Activated CD8-positive, alpha-beta memory T cell treated with anti-CD3 and anti-CD28 coated beads, Interleukin-2, amount 50 U/mL, for 48 hours (primary cell): ENCODE measurements around the gene PIP4K2A.
"Not testable (repeated sequence)": the region's sequence is repeated elsewhere in the genome, so short reads cannot be mapped to it uniquely, and the experiment has no call there.

Experiments
- DNase-seq: peaks from one replicate; pipeline ENCODE4 v3.0.0-alpha.2; 2020

PIP4K2A gene

DNA sequence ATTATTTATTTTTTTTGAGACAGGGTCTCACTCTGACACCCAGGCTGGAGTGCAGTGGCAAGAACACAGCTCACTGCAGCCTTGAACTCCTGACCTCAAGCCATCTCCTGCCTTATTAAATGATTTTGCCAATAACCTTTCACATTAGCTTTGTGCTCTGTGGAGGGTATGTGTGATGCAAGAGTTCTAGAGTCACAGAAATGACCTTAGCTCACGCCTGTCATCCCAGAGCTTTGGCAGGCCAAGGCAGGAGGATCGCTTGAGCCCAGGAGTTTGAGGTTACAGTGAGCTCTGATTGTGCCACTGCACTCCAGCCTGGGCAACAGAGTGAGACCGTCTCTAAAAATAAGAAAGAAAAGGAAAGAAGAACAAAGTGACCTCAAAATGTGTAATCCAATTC, 4.3 kb upstream of the PIP4K2A start:
- not testable (repeated sequence) for DNase-seq

DNA sequence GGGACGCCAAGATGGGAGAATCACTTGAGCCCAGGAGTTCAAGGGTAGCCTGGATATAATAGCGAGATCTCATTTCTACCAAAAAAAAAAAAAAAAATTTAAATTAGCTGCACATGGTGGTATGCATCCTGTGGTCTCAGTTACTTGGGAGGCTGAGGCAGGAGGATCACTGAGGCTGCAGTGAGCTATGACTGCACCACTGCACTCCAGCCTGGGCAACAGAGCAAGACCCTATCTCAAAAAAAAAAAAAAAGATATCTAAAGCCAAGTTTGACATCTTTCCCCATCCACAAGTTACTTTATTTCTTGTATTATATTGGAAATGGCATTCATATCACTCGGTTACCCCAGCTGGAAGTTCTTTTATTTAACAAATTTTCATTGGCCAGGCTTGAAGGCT, 3.4 kb upstream of the PIP4K2A start:
- no peak for DNase-seq

DNA sequence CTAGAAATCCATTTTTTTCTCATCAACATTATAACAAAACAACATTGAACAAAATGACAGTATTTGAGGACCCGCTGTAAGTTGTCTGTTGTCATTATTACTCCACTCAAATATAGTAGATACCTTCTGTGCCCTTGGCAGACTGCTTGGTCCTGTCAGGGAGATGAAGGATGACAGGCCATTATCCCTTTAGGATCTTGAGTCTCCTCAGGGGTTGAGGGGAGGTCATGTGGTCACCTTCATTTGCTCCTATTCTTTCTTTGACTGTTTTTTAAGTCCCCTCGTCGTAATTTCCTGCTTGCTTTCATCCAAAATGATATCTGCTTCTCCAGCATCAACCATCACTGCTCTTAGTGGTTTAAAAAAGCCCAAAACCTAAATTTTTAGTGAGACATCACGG, 2.6 kb upstream of the PIP4K2A start:
- no peak for DNase-seq

DNA sequence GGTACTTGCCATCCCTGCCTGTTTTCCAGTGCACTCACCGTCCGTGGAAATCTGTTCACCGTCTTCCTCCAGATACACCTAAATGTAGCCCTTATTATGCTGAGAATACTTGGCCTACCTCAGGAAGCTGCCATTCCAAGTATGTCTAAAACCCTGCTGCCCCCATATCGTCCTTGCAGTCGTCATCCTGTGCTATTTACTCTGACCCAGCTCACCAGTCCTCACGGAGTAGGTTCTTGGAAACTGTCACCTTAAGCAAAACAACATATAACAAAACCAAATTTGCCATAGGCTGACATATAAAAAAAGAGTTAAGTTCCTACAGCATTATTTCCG, 880 bp upstream of the PIP4K2A start:
- DNase-seq, result no peak

DNA sequence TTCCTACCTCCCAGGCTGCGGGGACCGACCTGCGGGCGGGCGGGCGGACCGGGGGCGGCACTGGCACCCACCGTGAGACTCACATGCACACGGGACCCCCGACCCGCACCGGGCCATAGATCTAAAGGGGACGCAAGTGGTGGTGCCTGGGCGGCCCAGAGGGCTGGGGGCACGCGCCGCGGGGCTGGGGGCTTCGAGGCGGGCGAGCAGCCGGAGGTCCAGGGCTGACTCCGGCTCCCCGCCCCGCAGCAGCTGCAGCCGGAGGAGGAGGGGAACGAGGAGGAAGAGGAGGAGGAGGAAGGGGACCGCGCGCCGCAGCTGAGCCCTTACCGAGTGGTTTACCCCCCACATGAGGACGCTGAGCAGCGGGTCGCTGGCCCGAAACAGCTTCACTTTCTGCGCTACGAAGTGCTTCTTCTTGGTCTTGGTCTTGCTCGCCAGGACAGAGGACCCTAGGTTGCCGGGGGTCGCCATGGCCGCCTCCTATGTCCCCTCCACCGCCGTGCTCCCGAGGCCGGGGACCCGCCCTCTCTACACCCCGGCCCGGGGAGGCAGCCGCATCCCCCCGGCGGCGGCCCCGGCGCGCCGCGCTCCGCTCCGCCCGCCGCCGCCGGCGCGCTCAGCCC, 412 bp downstream of the PIP4K2A start:
- DNase-seq, result peak; percentile 76

DNA sequence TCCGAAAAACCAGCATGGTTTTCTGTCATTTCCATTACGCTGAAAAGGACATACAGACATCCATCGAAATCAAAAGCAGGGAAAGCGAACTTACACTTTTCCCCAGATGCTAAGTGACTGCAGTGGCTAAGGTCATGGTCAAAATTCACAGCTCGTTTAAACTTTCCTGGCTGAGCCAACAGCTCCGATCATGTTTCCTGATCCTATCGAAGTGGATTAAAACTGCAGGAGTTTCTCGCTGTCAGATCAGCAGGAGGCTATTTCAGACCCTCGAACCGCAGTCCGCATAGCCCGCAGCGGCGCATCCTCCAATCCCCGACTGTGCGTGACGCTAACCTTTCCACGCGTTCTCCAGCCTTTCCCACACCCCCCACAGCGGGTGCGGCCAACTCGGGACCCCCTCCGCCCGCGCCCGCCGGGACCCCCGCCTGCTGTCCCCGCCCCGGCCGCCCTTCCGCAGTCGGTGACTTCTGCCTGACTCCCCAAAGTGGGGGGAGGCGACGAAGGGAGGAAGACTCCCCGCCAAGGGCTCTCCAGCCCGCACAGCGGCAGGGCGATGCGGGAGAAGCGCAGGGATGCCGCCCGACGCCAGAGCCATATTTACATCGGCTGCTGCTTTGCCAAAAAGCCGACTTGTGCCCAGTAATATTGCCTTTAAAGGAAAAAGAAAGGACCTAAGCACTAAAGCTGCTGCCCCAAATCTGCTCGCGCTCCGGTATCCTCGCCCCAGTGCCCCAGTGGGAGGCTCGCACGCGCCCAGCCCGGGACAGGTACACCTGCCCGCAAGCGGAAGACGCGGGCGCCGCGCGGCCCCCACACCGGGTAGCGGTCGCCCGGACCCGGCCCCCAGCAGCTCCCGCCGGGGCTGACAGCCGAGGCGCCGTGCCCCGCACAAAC, 1.2 kb downstream of the PIP4K2A start:
- peak; percentile 73 for DNase-seq

DNA sequence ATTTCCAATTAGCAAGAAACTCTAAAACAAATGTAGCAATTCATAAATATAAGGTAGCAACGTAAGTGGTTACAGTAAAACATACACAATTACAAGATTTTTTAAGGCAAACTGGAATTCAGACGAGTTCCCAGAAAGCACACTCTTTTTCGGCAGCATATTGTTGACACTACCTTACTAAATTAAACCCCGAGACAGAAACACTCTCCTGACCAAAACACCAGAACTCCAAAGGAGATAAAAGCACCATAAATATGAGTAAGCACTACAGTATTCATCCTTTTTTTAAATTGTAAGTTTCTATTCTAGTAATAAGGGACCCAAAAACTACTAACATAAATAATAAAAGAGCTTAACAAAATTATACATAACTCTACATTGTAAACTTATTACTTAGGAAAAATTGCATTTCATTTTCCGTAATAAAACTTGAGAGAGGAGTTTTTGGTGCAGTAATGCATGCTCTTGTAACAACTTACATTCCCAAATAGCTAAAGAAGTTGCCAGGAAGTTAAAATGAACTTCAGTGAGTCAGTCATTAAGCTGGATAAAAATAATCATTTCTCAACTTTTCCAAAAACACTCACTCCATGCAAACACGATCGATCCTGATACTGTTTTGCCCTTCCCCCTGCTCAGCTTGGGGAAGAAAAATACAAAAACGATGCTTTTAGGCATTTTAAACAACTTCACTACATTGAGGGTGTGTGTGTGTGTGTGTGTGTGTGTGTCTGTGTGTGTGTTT, 2.0 kb downstream of the PIP4K2A start:
- DNase-seq, result no peak

DNA sequence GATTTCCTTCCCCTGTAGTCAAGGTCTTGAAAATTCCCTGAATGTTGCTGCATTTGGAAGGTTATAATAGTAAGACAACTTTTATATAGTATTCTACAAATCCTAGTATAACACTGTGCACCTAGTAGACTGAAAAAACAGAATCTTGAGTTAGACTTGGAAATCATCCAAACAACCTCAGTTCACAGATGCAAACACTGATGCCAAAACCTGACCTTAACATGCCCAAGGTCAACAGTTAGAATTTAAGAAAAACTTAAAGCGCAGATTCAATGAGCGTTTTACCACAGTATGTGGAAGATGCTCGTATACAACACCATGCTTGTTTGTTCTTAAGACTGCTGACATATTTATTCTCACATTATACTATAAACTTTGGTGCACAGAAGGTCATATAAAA, 3.0 kb downstream of the PIP4K2A start:
- no peak for DNase-seq

DNA sequence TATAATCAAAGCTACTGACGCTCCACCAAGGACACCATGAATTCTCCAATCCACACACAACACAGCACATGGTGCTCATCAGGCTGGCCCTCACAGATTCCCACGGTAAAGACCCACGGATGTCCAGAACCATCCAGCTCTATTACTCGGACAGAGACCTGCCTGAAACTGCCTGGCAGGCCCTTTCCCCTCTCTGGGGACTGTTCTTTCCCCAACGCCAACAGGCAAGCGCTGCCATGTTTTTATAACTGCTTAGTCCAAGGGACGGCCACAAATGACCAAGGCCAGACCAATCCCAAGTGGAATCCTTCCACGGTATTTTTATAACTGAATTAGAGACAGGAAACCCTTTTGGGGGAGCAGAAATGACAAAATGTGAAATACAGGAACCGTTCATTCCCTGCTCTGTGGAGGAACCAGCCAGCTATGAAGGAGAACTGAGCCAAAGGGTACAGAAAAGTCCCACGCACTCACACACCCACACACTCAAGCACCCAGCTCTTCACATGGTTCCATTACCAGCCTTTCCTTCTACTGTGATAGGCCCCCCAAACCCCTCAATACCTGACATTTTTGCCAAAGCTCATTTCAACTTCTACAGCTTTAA, 4.1 kb downstream of the PIP4K2A start:
- no peak for DNase-seq

DNA sequence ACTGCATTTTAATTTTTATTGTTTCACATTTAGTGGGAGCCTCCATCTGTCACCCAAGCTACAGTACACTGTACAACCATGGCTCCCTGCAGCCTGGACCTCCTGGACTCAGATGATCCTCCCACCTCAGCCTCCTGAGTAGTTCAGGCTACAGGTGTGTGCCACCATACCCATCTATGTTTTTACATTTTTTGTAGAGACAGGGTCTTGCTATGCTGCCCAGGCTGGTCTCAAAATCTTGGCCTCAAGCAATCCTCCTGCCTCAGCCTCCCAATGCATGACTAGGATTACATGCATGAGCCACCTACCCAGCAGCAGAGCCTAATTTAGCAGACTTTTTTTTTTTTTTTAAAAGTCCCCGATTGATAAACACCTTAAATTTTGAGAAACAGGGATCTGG, 5.6 kb downstream of the PIP4K2A start:
- DNase-seq, result no peak

DNA sequence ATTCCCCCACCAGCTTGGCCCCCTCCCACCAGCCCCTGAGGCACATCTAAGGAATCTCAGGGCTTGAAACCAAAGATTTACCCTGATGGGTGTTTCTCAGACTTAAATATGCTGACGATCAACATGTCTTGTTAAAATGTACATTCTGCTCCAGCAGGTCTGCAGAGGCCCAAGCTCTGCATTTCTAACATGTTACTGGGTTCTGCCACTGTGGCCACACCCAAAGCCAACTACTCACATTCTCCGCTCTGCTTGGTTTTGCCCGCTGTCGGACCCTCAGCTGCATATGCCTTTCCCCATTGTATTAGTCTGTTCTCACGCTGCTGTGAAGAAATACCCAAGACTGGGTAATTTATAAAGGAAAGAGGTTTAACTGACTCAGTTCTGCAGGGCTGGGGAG, 8.9 kb downstream of the PIP4K2A start:
- no peak for DNase-seq

DNA sequence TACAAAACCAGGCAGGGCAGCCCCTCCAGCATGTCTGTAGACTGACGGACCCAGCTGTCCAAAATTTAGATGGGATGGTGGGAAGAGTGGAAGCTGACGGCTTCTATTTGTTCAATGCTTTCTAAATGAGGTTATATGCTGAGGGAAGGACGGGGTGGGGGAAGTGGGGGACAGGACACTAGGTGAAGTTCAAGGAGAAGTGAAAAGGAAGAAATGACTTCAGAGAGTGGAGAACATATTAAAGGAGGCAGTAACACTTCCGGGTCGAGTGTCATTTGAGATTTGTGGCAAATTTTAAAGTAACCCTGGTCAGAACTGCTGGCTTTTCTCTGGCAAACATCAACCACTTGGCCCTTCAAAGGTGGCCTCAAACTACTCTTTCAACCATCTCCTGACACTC, 9.4 kb downstream of the PIP4K2A start:
- no peak for DNase-seq

DNA sequence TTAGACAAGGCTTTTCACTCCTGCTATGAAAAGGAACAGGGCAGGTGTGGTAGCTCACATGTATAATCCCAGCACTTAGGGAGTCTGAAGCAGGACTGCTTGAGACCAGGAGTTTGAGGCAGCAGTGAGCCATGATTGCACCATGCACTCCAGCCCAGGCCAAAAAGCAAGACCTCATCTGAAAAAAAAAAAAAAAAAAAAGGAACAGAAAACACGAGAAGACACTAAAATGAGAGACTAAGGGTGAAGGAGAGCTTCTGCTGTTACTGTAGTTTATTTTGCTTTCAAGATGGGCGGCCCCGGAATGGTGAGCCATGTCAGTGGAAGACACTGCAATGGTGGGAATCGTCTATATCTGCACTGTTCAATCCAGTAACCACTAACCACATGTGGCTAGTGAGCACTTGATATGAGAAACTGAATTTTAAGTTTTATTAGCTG, 9.9 kb downstream of the PIP4K2A start:
- DNase-seq, result no peak

DNA sequence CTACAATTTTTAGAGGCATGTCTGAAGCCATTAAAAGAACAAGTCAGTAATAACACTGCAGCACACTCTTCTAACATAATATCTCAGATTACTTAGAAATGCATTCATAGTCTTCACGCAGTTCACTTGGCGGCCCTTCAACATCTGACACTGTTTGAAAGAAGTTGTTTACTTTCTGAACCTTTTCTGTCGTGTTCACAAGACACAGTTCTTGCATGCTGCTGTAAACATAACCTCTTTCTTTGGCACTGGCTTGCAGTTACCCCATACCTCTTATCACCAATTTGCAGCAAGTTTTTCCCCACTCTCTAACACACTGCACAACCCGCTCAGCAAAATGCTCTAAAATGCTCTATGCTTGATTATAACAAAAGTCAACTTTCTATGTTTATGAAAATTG, 12.0 kb downstream of the PIP4K2A start:
- DNase-seq, result no peak

DNA sequence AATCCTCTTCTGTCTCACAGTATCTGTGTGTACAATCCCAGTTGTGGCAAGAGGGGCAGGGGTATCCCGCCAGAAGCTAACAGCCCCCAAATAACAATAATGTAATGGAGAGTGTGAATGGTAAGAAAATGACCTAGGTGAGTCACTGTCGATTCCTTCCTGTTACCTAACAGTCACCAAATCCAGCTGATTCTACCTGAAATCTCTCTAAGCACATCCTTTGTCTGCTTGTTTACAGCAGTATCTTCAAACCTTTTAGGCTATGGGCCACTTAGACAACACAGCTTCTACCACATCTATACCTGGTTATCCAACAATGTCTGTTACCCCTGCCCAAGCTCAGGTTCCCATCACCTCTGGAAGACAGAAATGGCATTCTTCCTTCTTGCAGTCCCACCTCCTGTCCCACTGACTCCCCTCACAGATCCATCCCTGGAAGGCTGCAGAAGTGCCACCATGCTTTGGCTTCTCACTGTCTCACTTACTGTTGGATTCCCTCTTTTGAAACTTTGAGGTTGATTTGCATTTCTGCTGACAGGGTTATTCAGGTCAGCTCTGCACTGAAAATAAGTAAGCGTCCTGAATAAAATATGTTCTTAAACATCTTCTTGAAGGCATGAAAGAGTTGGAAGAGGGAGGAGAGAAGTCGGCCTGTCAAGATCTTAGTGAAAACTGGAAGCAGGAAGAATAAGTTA, 13.1 kb downstream of the PIP4K2A start:
- DNase-seq, result no peak

DNA sequence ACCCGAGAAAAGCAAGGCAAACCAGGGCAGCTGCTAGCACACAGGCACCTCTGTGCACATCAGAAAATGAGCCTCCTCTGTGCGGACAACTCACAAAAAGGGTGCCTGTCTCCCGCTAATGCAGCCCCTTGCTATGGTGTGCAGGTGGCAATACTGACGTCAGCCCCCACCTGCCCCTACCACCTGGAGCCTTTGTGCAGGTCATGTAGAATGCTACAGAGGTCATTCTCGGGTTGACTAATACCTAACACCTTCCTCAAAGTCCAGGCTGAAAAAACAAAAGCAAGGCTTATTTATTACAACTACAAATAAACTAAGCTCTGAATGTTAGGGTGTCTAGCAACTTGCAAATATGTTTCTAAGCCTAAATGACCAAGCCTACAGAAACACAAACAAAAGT, 13.9 kb downstream of the PIP4K2A start:
- DNase-seq, result no peak

DNA sequence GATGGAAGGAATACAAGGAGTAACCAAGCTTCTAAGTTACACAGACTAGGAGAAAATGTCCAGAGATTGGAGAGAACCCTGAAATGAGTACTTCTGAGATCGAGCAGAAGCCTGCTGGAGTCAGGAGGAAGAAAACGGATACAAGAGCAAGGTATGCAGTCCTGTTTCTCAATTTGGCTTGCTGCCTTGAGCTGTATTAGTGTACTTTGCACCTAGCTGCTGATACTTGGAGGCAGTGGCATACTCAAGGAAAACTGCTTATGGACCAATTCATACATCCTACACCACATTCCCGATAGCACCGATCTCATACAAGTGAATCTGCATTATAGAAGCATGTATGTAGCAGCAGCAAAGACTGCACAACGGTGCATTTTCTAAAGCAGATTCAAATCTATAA, 14.4 kb downstream of the PIP4K2A start:
- no peak for DNase-seq

DNA sequence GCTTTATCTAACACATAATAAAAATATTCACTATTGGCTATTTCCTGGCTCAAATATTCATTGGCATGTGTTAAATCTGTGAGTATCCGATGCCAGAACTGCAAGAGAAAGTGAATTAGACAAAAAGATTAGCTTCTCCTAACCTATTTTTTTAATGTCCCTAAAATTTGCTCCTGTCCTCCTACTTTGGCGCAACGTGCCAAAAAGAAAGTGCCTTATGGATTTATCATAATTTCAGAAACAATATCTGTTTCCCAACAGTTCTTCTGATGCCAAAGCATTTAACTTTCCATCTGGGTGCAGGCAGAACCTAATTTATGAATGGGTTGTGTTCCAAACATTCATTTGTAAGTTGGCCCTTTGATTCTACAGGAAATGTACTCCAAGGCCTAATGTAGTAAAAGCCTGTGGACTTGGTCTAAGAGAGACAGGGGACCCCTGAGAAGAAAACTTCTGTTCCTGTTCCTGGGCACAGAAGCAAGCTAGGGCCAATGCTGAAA, 15.4 kb downstream of the PIP4K2A start:
- no peak for DNase-seq

DNA sequence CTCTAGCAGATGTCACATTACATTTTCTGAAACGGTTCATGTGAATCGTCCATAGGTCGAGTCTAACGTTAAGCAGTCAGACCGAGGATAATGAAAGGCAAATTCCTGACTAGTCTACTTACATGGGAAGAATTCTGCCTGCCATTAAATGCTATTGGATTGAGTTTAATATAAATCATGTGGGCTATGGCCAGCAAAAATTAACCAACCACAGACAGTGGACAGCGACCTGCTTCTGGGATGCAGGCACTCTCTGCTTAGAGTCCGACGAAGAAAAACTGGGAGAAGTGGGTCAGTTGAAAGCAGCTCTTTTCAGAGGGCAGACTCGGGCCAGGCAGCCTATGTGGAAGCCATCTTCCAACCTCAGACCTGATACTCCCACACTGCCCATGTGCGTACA, 16.6 kb downstream of the PIP4K2A start:
- no peak for DNase-seq

DNA sequence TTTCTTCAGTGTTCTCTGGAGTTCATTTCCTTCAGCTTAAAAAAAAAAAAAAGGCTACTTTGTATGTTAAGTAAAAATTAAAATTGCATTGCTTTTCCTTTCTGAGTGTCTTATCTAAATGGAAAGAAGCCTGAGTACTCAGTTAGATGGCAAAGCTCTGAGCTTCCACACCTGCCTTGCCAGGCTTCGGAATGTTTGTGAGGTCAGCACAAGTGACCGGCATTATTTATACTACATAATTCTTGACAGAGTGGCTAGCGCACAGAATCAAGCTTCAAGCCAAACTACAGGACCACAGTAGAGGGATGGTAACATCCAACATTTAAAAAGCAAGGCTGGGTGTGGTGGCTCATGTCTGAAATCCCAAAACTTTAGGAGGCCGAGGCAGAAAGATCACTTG, 17.3 kb downstream of the PIP4K2A start:
- no peak for DNase-seq

DNA sequence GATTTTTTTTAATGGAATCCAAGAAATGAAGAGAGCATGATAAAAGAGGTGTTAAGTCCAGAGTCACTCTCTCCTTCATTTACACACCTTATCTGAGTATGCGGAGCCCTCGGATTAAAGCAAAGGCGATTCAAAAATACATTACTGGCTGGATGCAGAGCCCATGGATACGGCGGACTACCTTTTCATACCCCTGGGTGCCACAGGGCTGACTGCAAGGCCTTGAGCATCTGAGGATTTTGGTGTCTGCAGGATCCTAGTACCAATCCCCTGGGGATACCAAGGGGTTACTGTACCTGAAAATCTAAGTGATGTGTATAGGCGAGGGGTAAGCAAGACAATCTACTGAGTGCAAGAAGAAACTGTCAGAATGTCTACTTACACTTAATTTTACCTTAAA, 20.5 kb downstream of the PIP4K2A start:
- no peak for DNase-seq

DNA sequence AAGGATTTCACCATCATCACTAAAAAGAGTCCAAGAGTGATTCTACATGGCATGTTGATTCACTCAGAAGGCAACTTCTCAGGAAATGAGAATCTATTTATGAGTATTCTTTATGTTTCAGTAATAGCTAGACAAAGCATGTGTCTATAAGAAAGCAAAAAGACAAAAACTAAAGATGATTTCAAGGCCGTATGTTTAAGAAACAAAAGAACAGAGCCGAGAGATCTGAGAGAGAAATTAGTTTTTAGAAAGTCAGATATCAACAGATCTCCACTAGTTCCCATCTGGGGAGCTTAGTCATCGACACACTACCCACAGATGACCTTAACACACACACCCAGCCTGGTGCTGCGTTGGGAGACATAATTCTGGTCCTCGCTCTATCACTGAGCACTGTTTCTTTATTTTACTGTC, 21.0 kb downstream of the PIP4K2A start:
- no peak for DNase-seq

DNA sequence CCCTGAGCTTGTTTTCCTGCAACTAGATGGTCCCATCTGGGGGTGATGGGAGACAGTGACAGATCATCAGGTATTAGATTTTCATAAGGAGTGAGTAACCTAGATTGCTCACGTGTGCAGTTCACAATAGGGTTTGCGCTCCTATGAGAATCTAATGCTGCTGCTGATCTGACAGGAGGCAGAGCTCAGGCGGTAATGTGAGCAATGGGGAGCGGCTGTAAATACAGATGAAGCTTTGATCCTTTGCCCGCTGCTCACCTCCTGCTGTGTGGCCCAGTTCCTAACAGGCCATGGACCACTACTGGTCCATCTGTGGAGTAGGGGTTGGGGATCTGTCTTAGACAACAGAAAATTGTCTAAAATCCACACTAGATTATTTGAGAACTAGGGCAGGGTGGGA, 22.3 kb downstream of the PIP4K2A start:
- DNase-seq, result not testable (repeated sequence)
